ENCODE data around the gene MCRIP1. TPM values are rescaled to one million over a fixed set of nuclear protein-coding genes. Genes with fewer than 3 reads are reported as not detected.

The MCRIP1 gene
- total and polyA plus RNA-seq, 10 of the 15 experiments (the other 5 are each of a cell fraction or from before 2014, with no cell fraction given), result 0.31 to 54.4 (median 30.8) TPM

DNA sequence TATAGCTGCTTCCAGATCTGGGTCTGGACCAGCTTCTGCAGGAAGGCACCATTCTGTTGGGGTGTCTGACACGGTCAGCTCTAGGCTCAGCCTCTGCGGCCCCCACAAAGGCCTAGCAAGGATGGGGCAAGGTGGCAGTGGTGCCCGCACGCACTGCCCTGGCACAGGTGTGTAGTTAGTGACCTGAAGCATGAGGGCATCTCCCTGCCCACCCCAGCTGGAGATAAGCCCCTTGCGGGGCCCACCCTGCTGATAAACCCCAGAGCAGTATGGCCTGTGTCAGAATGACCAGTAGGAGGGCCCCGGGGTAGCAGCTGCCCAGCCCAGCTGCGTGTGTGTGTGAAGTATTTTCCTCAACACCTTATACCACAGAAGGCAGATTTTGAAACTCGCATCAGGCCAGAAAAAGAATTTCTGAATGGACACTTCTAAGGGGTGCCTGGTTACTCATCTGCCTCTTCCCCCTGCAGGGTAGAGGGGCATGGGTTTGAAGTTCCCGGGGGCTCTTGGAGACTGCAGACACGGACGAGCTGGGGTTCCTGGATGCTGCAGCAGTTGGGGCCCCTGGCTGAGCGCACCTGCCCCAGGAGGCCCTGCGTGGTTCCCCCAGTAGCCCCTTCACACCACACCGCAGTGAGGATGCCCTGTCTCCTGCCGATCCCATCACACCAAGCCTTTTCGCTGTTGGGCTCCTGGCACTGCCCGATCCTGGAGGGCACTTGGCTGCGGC is 33.5 kb upstream of the MCRIP1 start:
- POLR2A ChIA-PET, result interaction anchor here (0.6 to 1.4 kb wide), 3 partner anchors 14 to 102 kb away, joined by 3 to 5 read pairs (median 3); partner anchors contain the start of gene MCRIP1
- Histone ChIP-seq H3K36me3 (ENCODE audit: control insufficient read depth in 2 of 2, insufficient read depth in 2 of 2, low read length in 1 of 2) (peaks cover 11 to 24% of the 10 kb centered on the region in 2 experiments; a peak in 3 of 4 replicates), H4K20me1 (ENCODE audit: control insufficient read depth, insufficient read depth) (0 out of 2 replicates have a peak, but pooled peaks cover 3% of the 10 kb centered on the region), H3K79me2 (ENCODE audit: control insufficient read depth, insufficient read depth, low read length) (peaks cover 72% of the 10 kb centered on the region), H3K4me2 (ENCODE audit: control insufficient read depth, insufficient read depth) (no peak overlapping the region), H3K27me3 (replicated peaks in 1 of 2; ENCODE audit: control insufficient read depth in 2 of 2, insufficient read depth in 2 of 2, low read length in 1 of 2) (no peaks in the 10 kb centered on the region), H3K4me3 (no peak overlapping the region), H3K27ac (ENCODE audit: control insufficient read depth, insufficient read depth) (no peak overlapping the region), H3K9ac (ENCODE audit: control insufficient read depth, insufficient read depth, low read length) (peak overlapping the region; percentile 9), H2AFZ (ENCODE audit: control insufficient read depth, low read depth, low read length) (no peak overlapping the region), H3K4me1 (ENCODE audit: control insufficient read depth, insufficient read depth, low read length) (peaks cover 13% of the 10 kb centered on the region), H3K9me3 (replicated peaks; ENCODE audit: control insufficient read depth, insufficient read depth, low read length) (no peaks in the 10 kb centered on the region)
- CTCF ChIA-PET, result interaction anchor here (0.9 to 1.0 kb wide), 2 partner anchors 8 to 131 kb away, joined by 3 read pairs; no protein-coding TSS in a partner anchor
- FAIRE-seq, result no peak
- in situ Hi-C loops (cut with MboI), result no loop called here
- 61% methylated on average over 18 of the region's 18 CpGs for WGBS (ENCODE audit: insufficient coverage, insufficient replicate concordance, low lambda C conversion rate, missing lambda C conversion rate)
- SMC1A ChIA-PET (ENCODE audit: uncharacterized antibody, unreplicated experiment), result no interaction called here
- BruUV-seq (replicated peaks), result no TSS peak
- intact Hi-C loops (cut with micrococcal nuclease; ENCODE audit: unreplicated experiment), result no loop called here
- RAD21 ChIA-PET (ENCODE audit: unreplicated experiment), result interaction anchor here (0.6 kb wide), 1 partner anchor 17 kb away, joined by 3 read pairs; no protein-coding TSS in a partner anchor
- ATAC-seq, result peak; percentile 0; the same call in 1 of the 3 replicates
- no peak for DNase-seq (ENCODE audit: low read depth, low spot score)
- TF ChIP-seq, protein P1, sequence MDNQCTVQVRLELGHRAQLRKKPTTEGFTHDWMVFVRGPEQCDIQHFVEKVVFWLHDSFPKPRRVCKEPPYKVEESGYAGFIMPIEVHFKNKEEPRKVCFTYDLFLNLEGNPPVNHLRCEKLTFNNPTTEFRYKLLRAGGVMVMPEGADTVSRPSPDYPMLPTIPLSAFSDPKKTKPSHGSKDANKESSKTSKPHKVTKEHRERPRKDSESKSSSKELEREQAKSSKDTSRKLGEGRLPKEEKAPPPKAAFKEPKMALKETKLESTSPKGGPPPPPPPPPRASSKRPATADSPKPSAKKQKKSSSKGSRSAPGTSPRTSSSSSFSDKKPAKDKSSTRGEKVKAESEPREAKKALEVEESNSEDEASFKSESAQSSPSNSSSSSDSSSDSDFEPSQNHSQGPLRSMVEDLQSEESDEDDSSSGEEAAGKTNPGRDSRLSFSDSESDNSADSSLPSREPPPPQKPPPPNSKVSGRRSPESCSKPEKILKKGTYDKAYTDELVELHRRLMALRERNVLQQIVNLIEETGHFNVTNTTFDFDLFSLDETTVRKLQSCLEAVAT (IDR thresholded peaks at IDR 0.05), result no peak
- TF ChIP-seq ZBED1 (IDR thresholded peaks at IDR 0.05; ENCODE audit: borderline replicate concordance) (0 out of 2 replicates have a peak, but pooled peaks have one; percentile 18), RUNX3 (IDR thresholded peaks at IDR 0.05; ENCODE audit: low read length) (peak; percentile 23), POLR2AphosphoS5 (IDR thresholded peaks at IDR 0.05; ENCODE audit: low read length) (peak; percentile 77), POLR2A (IDR thresholded peaks at IDR 0.05; ENCODE audit: low read depth, low read length) (peak; percentile 78), KAT2A (conservative IDR thresholded peaks at IDR 0.05; ENCODE audit: control insufficient read depth, low read depth, low read length) (no peak), SMAD5 (IDR thresholded peaks at IDR 0.05; ENCODE audit: low read depth) (no peak; the same call in 1 of the 2 replicates), TCF3 (IDR thresholded peaks at IDR 0.05; ENCODE audit: borderline replicate concordance, insufficient read depth, low read depth, low read length) (no peak; the same call in 1 of the 2 replicates), HDGF (IDR thresholded peaks at IDR 0.05) (0 out of 2 replicates have a peak, but pooled peaks have one; percentile 63), ATF2 (IDR thresholded peaks at IDR 0.05; ENCODE audit: low read length) (peak; percentile 39; the same call in 1 of the 2 replicates), YY1 (IDR thresholded peaks at IDR 0.05; ENCODE audit: low read depth, low read length) (no peak), POLR2AphosphoS2 (IDR thresholded peaks at IDR 0.05; ENCODE audit: low read depth, low read length) (peak; percentile 4; the same call in 1 of the 2 replicates), HSF1 (IDR thresholded peaks at IDR 0.05; ENCODE audit: low read depth, low read length) (no peak), TARDBP (IDR thresholded peaks at IDR 0.05; ENCODE audit: borderline replicate concordance) (peak; percentile 30; the same call in 1 of the 2 replicates)
- TF ChIP-seq, protein P2, sequence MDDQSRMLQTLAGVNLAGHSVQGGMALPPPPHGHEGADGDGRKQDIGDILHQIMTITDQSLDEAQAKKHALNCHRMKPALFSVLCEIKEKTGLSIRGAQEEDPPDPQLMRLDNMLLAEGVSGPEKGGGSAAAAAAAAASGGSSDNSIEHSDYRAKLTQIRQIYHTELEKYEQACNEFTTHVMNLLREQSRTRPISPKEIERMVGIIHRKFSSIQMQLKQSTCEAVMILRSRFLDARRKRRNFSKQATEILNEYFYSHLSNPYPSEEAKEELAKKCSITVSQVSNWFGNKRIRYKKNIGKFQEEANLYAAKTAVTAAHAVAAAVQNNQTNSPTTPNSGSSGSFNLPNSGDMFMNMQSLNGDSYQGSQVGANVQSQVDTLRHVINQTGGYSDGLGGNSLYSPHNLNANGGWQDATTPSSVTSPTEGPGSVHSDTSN (IDR thresholded peaks at IDR 0.05; ENCODE audit: insufficient replicate concordance, low read depth, low read length), result peak; percentile 42
- TF ChIP-seq, protein P3, sequence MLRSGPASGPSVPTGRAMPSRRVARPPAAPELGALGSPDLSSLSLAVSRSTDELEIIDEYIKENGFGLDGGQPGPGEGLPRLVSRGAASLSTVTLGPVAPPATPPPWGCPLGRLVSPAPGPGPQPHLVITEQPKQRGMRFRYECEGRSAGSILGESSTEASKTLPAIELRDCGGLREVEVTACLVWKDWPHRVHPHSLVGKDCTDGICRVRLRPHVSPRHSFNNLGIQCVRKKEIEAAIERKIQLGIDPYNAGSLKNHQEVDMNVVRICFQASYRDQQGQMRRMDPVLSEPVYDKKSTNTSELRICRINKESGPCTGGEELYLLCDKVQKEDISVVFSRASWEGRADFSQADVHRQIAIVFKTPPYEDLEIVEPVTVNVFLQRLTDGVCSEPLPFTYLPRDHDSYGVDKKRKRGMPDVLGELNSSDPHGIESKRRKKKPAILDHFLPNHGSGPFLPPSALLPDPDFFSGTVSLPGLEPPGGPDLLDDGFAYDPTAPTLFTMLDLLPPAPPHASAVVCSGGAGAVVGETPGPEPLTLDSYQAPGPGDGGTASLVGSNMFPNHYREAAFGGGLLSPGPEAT (IDR thresholded peaks at IDR 0.05; ENCODE audit: low read depth), result 0 out of 2 replicates have a peak, but pooled peaks have one; percentile 18
